SKM-1 treated with dmso at 0.1 percent for 144 hours (cell line): ENCODE results near the gene CACNA1C.
"Not testable (repeated sequence)": the region's sequence is repeated elsewhere in the genome, so short reads cannot be mapped to it uniquely, and the experiment has no call there.

Experiments
- DNase-seq: peaks from one replicate; lab custom pipeline; 2025; ENCODE audit not compliant: unreplicated experiment; lab: John Stamatoyannopoulos, UW

CACNA1C gene

DNA sequence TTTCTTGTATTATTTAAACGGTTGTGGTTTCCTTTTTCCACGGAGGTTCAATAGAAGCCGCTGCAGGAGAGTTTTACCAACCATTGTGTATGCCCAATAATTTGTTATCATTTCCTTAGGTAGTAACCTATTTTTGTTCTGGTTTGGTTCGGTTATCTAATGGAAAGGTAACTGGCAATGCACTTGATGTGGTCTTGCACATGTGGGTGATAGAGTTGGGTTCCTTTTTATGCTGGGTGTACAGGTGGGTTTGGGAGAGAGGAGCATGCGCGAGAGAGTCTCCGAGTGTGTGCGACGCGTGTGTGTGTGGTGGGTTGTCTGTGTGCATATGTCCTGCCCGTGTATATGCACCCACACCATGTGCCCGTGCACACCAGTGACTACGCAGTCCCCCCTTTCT is 639.3 kb downstream of the CACNA1C start:
- no peak for DNase-seq

DNA sequence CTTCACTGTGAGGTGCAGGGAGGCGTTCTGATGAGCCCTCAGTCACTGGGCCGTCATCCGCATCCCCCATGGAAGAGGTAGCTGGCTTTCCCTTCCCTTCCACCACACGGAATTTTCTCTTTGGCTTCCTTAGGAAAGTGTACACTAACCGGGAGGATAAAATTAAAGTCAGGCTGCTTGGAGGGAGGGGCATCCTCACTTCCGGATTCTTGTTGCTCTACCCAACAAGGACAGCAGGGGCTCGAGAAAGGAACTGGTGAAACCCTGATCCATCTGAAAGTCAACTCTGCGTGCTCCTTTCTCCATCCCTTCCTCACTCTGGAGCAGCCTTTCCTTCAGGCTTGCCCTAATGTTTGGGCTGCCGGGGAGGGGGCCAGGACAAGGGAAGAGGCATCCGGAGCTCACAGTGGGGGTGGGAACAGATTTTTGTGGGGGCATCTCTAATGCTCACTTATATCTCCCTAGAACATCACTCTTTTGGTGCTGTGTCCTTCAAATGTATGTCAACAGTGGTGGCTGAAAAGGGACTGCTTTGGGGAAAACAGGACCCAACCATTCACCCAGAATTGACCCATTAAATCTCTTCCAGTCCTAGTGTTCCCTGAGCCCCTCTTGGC is 640.6 kb downstream of the CACNA1C start:
- no peak for DNase-seq

DNA sequence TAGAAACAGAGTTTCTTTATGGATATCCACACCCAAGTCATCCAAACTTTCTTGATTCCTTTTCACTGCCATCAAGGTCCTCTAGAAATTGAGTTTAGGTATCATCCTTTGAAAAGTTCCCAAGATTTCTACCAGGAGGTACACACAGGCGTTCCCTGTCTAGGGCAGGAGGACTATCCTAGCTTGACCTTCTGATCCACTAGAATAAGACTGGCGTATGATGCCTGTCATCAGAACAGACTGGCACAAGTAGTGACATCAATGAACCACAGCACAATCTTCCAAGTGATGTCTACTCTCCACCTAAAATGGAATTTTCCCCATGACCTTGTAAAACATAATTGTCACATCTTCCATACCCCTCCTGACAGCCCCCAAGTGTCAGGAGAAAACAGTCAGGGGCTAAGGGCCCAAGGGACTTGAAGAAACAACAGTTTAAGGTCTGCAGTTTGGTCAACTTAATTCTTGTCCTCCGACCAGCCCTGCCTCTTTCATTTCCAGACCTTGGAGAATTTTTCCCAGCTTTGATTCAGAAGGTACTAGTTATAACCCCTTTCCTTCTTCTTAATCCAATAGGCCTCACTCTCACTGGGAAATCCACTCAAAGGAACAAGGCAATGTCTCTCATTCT is 641.3 kb downstream of the CACNA1C start:
- DNase-seq: no peak

DNA sequence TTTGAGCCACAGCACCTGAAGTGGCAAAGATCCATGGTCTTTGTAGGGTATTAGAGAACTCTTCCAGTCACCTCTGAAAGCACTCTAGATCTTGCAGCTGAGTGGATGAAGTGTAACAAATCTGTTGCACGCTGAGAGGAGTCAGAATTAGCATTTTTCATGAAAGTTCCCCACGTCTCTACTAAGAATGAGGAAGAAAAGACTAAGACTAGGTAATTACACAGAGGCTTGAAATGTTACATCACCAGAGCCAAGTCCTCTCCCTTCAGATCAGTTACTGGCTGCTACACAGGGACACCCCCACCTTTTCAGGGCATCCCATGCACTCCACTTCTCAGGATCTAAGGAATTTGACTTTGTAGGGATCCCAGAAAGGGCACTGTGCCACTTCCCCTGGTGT is 643.3 kb downstream of the CACNA1C start:
- DNase-seq: no peak

DNA sequence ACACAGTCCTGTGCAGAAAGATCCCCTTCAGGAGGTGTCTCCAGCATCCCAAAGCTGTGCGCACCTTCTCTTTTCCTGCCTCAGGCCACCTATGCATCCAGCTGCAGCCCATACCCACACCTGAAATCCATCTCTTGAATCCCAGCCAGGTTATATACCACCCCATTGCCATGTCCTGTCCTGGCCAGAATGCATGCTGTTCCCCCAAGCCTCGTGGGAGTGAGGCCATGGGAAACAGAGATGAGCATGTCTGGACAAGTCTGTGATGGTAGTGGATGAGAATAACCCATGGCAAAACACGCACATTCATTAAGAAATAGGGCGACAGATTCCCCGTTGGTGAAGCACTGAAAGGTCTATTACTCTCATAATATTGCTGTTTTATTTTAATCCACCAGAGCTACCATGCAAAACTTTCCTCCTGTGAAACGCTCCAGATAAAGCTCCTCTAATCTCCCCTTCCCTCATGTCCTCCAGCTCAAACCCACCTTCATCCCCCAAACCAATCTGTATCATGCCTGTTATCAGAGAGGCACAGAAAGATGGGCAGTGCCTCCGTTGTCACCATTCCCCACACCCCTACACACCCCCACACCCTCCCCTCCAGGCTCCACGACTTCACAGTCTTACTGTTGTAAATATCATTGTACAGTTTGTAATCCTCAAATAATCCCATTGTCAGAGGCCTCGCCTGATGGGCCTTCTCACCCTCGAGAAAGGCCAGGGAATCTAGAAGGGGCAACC is 644.4 kb downstream of the CACNA1C start:
- DNase-seq: no peak

DNA sequence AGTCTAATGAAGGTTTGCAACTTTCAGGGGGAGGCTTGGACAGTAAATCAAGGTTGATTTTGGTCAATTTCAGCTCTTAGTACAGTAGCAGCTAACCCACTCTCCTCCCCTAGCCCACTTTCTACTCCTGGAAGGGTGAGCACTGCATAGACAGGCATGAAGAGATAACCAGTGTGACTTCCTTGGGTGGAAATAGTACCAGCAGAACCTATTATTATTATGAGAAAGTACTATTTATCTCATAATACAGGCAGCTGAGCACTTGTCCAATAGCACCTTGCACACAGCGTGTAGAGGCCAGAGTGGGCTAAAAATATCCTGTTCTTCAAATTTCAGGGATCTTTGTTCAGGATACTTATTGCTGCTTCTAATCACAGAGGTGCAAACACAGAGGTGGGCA is 645.8 kb downstream of the CACNA1C start:
- no peak for DNase-seq

DNA sequence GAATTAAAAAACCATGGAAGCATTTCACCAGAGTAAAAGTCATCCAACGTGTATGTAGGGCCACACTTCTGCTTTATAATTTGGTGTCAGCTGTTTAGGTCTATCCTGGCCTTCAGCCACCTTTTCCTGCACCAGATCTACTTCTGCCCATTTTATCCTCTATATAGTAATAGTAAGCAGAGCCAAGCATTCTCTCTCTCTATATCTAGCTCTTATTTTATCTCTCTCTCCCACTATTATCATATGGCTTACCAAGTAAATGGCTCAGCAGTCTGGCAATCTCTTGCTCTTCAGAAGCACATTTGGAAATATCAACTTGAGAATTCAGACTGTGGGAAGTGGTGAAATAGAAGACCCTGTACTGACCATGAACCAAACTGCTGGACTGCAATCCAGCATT is 657.9 kb downstream of the CACNA1C start:
- DNase-seq: no peak

DNA sequence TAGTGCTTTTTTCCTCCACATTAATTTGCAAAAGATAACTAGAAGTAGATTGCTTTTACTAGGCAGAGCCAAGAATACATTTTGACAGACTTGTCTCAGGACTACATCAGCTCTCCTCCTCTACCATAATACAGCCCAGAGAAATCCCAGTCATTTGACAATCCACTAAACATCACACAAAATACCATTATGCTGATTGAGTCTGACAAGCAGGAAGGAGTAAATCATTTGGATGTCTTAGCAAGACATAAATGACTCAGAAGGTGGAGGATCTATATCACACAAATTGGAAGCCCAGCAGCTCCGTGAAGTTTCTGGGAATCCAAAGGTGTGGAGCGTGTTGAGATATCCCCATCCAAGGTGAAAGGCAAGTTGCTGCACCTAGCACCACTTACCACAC is 666.6 kb downstream of the CACNA1C start:
- no peak for DNase-seq

DNA sequence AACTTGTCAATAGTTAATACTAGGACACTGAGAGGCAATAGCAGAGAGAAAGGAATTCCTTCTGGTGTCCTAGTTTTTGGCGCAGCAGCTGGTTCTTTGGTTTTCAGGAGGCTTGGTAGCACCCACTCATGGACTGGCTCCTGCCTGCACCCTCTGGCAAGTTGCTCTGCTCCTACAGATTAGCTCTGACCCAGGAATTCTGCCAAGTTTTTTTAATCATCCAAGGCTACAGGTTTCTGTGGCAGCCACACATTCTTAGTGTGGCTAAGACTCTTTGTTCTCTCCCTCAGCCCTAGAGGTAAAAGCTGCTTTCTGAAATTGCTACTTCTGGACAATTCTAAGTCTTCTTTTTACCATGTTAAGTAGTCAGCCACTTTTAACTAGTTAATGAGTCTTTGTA is 670.0 kb downstream of the CACNA1C start:
- DNase-seq: no peak

DNA sequence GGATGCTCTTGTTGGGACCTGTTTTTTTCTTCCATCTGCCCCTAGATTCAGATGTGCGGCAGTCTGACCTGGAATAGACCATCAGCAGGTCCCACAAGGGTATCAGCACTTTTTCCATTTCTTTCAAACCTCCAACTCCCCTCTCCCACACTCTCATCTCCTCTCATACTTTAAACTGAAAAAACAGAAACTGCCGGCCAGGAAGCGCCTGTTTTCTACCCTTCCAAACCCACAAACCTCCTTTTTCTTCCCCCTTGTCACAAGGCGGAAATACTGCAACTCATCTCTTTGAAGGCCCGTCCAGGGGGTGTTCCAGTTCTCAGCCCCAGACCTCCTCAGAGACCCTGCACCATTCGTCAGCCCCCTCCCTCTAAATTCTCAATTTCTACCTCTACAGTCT is 679.5 kb downstream of the CACNA1C start:
- no peak for DNase-seq

DNA sequence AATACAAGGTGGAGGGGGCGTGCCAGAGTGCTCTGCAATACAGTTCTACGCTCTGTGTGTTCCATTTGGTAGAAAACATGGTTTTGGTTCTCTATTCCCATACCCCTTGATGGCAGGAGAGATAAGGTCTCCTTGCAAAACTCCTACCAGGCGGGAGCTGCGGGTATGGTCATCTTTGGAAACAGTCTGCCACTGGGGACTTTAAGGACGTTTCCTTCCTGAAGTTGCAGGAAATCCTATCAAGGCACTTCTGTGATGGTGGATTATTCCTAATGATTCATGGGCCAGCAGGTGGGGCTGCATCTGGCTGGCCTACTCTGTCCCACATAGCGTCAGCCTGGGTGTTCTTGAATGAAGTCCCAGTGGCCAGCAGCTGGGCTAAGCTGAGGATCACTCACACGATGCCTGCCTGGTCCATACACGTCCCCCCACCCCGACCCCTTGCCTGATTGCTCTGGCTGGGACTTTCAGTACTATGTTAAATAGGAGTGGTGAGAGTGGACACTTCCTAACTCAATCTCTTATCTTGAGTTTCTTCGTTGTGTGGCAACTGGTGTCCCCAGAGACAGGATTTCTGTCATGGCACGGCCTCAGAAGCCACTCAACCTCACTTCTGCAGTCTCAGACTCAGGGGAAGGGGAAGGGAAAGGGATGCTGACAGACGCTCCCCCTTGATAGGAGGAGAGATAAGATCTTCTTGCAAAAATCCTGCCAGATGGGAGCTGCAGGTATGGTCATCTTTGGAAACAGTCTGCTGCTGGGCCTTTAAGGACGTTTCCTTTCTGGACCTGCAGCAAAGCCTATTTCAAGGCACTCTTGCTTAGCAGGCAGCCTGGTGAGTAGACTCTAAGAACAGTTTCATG is 680.9 kb downstream of the CACNA1C start:
- DNase-seq: no peak

DNA sequence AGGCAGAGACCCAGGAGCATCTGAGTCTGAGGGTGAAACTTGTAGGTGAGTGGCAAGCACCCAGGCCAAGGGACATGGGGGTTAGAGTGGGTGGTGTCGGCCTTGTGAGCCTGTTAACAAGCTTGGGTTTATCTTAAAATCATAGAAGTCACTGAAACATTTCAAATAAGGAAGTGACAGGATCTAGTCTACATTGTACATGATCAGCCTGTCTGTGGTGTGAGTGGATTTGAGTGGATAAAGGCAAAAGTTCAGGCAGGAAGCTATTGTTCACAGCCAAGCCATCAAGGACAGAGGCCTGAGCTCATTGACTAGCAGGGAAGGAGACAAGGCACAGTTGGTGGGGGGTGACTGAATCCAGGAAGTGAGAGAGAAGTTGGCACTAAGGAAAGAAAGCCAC is 682.6 kb downstream of the CACNA1C start:
- no peak for DNase-seq

DNA sequence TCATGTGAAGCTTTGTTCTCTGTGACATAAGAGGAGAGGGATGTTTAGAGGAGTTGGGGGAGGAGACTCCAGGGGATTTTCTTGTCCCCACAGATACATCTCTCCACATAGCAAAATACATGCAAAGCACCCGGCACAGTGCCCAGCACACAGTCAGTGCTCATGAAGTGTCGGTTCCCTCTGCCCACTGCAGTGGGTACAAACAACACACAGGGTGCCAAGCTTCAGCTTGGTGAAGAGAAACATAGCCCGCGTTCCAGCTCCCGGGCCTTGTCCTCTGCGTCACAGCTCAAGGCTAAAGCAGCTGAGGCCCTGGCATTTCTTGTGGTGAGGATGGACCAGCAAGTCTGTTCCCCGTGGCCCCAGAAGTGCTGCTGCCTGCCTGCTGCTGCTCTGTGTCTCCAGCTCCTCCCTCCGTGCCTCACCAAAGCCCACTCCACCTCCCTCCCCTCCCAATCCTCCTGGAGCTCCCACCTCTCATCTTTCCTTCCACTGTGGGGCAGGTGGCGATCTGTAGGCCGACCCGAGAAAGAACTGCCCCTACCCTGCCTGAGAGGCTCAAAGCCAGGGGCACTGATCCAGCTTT is 685.0 kb downstream of the CACNA1C start:
- DNase-seq: no peak

DNA sequence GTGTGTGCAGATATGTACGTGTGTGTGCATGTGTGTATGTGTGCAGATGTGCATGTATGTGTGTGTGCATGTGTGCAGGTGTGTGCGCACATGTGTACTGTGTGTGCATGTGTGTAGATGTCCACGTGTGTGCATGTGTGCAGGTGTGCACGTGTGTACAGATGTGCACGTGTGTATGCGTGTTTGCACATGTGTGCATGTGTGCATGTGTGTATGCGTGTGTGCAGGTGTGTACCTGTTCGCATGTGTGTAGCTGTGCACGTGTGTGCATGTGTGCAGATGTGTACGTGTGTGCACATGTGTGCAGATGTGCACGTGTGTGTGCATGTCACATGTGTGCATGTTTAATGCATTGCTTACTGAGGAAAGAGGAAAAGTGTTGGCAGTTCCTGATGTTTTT is 686.3 kb downstream of the CACNA1C start:
- no peak for DNase-seq

DNA sequence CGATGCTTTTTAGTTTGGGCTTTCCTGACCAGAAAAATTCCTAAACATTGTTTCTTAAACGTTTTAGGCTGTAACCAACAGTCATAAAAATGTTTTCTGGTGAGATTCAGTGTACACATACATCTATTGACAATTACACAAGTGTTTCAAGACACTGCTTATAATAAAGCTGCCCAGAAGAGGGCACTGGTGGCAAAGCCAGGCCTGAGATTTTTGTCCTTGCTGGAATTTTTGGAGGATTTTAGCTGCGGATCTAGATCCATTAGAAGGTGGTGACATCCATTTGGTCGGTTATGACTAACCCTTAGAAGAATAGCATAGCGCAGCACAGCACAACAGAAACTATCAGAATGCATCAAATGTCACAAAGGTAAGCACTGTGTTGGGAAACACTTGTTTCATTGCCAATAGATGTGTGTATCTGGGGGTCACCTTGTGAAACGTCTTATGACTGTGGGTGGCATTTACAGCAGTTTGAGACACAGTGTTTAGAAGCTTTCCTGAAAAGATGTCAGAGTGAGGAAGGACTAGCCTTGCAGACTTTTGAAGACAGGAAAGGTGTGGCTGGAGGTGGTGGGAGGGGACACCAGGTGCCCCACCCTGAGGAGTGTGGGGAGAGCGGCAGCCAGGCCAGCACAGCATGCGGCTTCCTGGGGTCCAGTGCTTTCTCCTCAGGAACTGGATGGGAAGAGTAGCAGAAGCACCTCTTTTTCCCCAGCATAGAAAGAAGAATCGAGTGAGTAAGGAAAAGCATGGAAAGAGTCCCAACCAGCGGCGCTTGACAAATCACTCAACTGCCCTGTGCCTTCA is 687.2 kb downstream of the CACNA1C start:
- no peak for DNase-seq

DNA sequence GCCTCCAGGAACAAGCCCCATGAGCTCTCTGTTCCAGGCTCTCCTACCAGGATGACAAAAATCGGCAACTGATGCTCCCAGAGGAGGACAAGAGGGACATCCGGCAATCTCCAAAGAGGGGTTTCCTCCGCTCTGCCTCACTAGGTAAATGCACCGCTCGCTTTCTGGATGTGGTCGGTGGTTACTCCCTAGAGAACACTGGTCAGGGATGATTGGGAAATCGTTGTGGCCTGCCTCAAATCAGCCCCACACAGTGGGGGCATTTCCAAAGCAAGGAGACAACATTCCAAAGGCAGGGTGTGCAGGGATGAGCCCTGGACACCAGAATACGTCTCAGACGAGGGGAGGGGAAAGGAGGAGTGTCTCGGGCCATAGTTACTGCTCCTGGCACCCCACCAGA is 689.2 kb downstream of the CACNA1C start:
- DNase-seq: not testable (repeated sequence)

DNA sequence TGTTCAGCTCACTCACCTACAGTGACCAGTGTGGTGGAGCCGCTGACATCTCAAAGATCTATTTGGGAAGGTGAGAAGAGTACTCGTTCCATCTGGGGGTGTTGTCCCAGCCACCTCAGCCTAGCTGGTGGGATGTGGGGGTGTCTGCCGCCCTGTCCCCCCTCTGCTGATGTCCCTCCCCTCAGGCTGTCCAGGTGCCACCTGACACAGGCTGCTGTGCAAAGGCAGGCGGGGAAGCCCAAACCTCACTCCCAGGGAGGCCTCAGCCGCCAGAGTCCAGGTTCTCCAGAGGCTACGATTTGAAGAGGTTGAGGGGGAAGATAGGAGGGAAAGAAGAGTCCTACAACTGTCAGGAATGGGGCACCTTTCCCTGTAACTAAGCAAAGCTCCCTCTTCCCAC is 690.7 kb downstream of the CACNA1C start:
- DNase-seq: no peak

DNA sequence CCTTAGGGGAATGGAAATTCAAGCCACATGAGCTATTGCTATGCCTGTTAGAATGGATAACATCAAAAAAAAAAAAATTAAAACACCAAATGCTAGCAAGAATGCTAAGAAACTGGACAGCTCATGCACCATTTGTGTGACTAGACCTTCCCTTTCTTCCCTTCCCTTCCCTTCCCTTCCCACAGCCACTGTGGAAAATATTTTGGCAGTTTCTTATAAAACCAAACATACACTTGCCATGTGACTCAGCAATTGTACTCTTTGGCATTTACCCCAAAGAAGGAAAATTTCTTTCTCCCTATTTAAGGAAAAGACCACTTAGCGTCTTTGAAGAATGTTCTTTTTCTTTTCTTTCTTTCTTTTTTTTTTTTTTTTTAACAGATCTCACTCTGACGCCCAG is 692.9 kb downstream of the CACNA1C start:
- no peak for DNase-seq
